ENCODE data around the gene TMC1.

DNA sequence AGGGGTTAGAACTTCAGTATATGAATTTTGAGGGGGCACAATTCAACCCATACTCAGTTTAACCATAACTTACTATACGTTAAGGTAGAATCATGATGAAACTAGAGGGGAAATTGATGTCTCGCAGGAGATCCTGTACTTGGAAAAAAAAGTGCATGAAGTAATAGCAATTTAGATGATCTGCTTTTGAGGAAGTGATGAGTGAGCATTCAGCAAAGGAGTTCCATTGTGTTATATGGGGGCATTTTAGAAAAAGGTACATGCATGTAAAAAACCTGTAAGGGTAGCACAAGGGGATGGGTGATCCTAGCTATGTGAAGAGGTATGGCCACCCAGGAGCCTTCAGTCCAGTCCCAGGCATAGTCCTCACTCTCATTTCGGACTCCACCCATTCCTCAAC is 14.8 kb upstream of the TMC1 start:
- TF ChIP-seq CTCF (IDR thresholded peaks at IDR 0.05; ENCODE audit: low read depth, low read length): no peak
- TF ChIP-seq POLR2A (IDR thresholded peaks at IDR 0.05; ENCODE audit: extremely low read depth, insufficient read length): no peak
- TF ChIP-seq MYC (IDR thresholded peaks at IDR 0.05; ENCODE audit: low read depth, low read length): no peak

Measured in NB4 (cell line).